DMS79 treated with DMSO at 0.1 percent for 48 hours (cell line): ENCODE data around the gene OTULIN.

ENCODE experiments used
- DNase-seq: peaks from one replicate; lab custom pipeline; 2025; lab: John Stamatoyannopoulos, UW

Gene OTULIN

DNA sequence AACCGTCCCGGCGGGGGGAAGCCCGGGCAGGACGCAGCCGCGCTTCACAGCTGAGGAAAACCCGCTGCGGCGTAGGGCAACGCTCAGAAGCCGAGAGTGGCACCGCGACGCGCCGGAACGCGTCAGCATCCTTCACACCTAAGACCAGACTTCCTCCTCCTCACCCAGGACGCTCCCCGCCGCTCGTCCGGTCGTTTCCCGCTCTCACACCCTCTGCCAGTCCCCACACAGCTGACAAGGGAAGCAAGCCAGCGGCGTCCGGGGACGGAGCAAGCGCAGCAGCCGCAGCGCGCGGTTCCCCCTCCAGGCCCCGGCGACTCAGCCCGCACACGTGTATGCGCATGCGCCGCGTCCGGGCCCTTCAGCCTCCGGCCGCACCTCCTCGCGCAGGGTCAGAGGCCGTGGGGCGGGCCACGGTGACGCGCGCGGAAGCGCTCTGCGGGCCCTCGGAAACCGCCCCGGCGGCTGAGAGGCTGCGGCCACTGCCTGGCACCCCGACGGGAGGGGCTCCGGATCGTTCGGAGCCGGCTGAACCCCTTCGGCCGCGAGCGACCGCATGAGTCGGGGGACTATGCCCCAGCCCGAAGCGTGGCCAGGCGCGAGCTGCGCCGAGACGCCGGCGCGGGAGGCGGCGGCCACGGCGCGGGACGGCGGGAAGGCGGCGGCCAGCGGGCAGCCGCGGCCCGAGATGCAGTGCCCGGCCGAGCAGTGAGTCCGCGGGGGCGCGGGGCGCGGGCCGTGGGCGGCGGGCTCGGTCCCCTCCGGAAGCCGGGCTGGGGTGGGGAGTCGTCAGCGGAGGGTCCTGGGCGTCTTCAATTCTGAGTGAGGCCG, at the start of gene OTULIN:
Gene OTULIN (plus strand): TSS at position 449 of the 831 bp plus-strand sequence. CDS start 108 bp downstream, at position 557.
- DNase-seq: peak; percentile 78

DNA sequence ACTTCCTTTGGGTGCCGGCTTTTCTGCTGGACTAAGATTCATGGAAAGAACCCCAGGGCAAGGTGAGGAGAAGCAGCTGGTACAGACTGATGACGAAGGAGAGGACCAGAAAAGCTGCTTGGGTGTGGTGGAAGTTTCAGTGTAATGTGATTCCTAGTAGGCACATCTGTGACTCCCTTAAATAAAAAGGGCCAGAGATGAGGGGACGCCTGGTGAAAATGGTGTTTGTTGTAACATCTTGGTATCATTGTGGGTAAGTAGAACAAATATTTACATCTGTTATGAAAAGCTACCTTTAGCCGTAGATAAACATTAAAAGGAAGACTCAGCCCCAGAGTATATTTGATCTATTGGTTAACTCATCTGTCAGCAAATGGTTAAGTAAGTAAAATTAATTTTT, 49.2 kb upstream of the OTULIN start:
- no peak for DNase-seq

DNA sequence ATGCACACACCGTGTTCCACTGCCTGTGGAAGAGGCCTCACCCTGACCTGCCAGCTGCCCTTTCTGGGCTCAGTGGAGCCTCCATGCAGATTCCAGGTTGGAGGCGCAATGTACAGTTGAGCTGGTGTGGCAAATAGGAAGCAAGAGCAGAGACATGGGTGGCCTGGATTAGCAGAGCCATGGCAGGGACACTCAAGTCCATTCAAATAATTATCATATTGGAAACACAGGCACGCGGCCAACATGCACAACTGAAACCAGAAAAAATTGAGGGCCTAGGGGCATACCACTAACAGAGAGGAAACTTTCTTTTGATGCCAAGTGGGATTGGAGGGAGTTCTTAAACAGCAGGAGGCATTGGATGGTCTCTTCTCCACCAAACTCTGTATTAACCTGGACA, 47.1 kb upstream of the OTULIN start:
- DNase-seq: peak; percentile 4

DNA sequence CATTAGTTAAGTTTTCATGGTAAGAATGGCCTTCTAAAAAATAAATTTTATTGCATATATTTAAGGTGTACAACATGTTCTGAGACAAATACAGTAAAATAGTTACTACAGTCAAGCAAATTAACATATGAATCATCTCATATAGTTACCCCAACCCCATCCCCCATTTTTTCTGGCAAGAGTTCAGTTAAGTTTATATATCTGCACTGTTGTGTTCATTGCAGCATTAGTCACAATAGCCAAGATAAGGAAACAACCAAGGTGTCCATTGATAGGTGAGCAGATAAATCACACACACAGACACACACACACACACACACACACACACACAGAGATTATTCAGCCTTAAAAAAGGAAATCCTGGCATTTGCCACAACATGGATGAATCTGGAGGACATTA, 37.2 kb upstream of the OTULIN start:
- no peak for DNase-seq

DNA sequence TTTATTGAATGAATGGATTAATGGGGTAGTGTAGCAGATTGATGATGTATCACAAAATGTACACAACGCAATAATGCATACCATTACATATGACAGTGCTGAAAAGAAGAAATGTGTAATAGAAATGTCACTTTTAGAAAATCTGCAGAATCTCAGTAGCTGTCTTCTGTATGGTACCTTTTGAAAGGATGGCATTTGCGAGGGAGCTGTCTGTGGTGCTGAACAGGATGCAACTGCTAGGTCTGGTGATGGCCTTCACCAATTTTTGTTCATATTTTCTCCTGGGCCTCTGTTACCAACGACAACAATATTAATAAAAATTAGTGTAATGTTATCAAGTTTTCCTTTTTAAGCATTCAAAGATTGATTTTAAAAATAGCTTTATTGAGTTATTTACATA, 36.2 kb upstream of the OTULIN start:
- DNase-seq: no peak

DNA sequence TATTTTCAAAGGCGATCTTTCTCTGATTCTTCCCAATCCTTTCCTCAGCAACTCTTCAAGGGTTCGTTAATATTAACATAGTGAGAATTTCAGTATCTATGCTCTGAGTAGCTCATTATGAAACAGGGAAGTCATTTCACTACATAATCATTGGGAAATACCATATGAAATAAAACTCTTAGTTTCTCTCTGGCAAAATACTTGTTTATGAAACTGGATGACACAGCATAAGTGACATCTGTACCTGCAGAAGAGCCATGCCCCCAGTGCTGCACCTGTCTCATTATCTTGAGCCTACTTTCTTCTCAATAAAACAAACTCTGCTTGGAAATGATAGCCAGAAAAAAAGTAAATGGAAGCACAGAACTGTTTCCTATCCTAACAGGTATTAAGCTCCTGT, 33.8 kb upstream of the OTULIN start:
- no peak for DNase-seq

DNA sequence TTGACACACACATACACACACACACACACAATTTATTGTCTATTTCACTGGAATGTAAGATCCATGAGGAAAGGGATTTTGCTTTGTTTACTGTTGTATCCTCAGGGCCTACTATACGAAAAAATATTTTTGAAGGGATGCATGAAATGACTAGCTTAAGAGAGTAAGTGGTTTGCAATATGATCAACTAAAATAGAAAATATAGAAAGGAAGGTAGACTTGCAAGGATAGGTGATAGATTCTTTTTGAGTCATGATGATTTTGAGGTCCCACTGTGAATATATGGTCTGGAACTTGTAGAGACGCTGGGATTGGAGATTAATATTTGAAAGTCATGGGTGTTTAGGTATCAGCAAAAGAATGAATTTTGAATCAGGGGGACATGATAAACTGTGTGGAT, 28.9 kb upstream of the OTULIN start:
- DNase-seq: no peak

DNA sequence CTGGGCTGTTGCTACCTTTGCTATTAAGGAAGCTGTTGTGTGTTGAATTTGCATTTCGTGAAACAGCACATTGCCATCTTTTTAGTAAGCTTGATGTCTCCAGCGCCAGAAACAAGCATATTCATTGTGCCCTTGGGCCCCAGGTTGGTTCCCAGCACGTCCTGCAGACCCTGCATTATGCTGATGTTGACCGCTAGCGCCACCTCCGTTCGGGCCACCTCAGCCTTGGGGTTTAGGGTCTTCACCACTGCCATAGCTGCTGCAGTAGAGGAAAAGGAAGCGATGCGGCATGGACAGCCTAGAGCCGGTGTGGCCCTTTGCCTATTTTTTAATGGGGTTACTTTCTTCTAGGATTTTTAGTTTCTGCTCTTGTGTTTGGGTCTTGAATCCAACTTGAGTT, 23.8 kb upstream of the OTULIN start:
- no peak for DNase-seq

DNA sequence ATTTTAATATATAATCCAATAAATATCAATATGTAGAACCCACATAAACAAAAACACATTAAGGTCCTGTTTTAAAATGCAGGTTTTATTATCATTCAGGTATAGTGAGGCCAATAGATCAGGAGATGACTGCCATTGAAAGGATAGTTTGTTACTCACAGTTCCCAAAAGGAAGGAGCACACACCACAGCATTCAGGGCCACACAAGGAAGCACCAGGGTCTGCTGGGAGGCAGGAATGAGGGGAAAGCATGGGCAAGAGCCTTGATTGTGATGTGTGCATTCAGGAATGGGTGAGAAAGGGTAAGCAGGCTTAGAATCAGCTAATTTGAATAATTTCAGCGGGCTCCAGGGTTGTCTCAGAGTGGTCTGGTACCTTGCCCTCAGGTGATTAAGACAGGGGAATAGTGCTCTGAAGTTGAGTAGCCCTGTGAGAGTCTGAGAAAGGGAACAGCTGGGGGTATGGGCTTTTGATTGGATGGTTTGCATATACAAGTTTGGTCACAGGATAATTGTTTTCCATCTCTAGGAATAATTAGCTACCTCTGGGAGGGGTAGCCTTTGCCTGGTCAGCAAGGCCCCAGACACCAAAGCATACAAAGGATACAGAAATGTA, 19.8 kb upstream of the OTULIN start:
- DNase-seq: no peak

DNA sequence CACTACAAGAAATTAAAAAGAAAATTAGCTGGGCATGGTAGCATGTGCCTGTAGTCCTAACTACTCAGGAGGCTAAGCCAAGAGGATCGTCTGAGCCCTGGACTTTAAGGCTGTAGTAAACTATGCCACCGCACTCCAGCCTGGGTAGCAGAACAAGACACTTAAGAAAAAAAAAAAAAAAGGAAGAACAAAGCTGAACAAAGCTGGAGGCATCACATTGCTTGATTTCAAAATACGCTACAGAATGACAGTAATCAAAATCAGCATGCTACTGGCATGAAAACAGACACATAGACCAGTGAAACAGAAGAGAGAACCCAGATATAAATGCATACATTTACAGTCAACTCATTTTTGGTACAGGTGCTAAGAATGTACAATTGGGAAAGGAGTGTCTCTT, 14.5 kb upstream of the OTULIN start:
- DNase-seq: no peak

DNA sequence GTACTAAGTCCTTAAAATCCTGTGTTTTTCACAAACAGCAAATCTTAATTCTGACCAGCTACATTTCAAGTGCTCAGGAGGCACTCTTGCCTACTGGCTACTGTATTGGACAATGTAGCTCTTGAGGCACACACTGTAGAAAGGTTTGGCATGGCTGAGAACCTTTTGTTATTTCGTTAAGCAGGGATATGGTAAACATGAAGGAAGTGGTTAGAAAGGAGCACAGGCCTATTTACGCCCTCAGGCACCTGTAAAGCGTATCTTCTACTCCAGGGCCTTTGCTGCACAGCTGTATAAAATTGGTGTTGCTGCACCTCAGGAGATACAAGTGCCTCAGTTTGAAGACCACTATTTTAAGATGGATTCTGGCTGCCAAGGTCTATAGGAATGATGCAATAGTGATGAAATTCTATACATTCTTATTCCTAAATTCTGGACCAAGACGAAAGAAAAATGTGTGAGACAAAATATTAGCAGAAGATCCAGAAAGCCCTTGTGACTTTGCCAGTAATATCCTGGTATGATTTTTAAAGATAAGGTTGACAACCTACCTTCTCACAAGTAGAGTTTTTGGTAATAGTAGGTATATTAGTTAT, 9.3 kb upstream of the OTULIN start:
- DNase-seq: no peak

DNA sequence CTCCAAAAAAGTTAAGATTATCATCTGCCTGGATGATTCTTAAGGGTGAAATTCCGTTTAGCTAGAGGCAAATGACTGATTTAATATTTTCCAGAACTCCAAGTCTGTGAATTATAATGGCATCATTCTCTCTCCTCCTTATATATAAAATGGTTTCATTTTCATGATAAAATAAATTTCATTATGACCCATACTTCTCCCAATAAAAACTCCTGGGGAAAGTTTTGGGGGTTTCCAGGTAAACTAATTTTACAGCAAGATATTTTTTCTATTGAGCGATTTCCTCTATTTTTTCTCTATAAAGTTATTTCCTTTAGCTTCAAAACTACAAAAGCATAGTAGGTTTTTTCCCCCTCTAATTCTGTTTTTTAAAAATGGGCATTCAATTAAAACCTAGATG, 7.6 kb upstream of the OTULIN start:
- DNase-seq: no peak

DNA sequence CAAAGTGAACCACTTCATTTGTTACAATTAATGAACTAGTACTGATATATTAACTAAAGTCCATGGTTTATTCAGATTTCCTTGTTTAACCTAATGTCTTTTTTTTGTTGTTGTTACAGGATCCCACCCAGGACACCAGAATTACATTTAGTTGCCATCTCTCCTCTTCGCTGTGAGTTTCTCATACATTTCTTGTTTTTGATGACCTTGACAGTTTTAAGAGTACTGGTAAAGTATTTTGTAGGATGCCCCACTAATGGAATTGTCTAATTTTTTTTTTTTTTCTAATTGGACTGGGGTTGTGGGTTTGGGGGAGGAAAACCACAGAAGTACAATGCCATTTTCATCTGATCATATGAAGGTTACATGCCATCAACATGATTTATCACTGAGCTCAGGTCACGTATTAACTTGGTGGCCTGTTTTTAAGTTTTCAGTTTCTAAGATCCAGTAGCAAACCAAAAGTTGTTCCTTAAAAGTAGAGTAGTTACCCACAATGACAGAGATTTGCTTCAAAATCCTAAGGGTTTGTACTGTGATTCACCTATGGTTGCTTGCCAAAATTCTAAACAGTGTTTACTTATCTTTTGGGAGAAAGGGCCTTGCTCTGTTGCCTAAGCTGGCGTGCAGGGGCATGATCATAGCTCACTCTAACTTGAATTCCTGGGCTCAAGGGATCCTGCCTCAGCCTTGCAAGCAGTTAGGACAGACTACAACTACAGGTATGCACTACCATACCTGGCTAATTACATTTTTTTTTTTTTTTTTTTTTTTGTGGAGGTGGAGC, 4.5 kb upstream of the OTULIN start:
- no peak for DNase-seq

DNA sequence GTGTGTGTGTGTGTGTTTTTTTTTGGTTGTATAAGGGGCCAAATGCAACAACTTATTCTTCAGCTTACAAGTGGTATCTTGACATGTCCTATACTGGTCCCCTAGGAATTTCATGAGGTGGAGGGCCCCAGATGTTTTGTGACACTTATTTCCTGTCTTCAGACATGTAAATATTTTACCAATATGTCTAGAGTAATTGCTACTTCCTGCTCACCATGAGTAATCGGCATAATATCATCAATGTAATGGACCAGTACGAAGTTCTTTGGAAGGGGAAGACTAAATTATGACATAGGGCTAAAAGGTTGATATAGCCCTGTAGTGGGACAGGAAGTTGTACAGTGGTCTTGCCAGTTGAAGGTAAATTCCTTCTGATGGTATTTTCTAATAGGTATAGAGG, 3.7 kb upstream of the OTULIN start:
- DNase-seq: no peak

DNA sequence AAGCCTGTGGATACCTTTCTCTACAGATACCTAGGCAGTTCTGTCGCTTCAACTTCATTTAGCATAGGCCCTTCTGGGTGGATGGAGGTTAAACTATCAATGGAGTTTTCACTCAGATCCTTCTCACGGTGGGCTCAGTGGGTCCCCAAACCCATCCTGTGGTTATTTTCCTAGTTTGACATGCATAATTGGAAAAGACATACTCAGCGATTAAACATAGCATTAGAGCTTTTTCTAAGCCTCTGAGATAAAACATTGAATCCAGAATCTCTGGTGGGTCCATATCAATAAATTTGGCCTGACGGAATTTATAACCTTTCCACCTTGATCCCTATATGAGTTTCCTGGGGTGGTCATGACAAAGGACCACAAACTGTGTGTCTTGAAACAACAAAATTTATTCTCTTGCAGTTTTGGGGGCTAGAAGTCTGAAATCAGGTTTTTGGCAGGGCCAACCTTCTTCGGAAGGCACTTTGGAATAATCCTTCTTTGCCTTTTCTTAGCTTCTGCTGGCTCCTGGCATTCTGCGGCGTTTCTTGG, 1.7 kb upstream of the OTULIN start:
- DNase-seq: no peak

DNA sequence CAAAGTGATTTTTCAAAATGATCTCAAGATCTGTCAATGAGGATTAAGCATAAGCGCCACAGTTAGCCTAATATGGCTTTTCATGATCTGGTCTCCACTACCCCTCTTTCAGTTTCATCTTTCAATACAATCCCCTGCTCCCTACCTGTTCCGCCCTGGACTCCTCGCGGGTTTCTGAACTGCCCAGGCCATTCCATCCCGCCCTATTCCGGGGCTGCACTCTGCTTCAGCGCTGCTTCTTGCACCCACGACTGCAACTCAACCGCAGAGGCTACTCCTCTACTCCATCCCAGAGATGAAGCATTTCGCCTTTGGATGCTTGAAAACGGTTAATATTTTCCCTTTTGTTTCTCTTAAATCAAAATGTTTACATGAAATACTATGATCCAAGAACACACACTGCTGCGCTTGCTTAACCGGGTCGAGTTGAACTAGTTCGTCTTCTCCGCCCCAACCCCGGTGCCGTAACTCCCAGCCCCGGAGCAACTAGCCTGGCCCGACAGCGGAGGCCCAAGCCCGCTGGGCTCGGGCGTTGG, 716 bp upstream of the OTULIN start:
- DNase-seq: peak; percentile 58

DNA sequence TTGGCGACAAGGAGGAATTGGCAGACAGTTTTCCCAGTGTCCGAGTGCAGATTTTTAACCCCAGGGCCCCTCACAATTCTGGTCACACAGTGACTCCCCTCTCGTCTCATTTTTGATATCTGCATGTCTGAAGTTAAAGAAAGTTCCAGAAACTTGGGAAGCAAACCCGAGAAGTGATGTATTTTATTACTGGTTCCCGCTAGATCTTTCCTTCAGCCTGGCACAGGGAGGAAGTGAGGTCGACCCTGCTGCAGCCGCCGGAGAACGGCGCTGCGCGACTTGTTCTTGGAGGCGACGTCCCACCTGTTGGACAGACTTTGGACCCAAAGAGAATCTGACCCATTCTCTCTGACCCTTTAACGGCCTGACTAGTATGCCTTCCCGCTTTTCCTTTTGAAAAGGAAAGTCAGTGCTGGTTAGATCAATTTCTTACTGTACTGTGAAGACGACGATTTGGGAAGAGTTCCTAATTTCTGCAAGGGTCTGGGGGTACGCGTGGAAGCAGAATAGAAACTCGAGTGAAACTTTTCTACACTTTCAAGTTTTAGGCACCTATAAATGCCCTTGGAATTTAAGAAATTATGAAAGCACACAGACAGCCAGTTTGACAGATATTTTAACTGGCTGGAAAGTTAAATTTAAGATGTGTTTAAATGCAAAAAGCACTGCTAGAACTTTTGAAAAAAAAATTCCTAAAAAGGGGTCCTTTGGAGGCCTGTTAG, 744 bp downstream of the OTULIN start:
- peak; percentile 16 for DNase-seq

DNA sequence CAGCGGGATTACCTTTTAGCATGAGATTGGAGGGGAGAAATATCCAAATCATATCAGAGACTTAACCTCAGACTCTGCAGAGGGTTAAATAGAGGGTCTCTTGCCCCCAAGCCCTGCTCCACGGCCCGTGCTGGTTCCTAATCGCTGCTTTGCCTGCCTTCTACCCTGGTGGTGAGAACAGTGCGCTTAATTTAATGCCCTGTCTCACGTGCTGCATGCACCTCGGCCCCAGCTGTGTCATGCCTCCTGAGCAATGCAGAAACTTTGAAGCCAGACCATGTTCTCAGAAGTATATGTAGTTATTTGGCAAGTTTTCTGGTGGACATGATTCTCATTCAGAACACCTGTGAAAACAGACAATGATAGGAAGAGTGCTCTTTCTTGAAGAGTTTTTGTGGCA, 1.4 kb downstream of the OTULIN start:
- no peak for DNase-seq

DNA sequence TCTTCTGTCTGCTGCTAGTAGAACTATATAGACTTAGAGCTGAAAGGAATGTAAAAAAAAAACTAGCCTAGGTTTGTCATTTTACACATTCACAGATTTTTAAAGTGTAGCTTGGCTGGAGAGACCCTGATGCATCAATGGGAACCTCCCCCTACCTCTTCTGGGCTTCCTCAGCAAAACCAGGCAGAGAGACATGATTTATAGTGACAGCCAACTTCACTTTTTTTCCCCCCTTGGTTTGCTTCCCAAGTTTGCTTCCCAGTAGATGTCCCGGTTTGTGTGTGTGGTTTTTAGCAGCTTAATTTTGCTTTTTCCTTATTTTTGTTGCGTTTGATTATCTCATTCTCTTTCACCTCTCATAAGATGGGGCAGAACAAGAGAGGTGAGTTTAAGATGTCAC, 1.8 kb downstream of the OTULIN start:
- DNase-seq: no peak

DNA sequence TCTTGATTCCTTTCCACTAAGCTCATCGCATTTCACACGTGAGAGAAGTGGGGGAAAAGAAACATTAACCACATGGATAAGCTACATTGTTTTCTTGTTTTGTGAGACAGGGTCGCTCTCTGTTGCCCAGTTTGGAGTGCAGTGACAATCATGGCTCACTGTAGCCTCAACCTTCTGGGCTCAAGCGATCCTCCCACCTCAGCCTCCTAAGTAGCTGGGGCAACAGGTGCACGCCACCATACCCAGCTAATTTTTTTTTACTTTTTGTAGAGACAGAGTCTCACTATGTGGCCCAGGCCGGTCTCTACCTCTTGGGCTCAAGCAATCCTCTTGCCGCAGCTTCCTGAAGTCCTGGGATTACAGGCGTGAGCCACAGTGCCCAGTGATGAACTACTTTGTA, 2.8 kb downstream of the OTULIN start:
- no peak for DNase-seq

DNA sequence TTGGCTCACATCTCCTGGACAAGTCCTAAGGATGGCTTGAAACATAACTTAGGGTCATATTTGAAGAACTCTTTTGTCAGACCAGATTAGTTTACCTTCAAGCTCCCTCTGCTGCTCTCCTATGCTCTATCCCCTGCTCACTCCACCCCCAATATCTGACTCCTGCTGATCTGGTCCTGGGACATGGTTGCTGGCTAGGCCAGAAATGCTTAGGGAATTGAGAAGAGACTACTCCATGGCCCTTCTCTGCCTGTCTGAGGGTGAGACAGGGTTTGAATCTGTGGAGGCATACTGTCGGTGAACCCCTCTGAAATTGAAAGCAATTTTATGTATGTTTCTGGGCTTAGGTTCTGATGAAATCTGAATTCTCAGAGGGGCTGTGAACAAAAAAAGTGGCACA, 3.3 kb downstream of the OTULIN start:
- DNase-seq: no peak
